NB4 (cell line): Measurements from ENCODE around the gene PTH2R.

Experiments
- CTCF ChIP-seq: IDR thresholded peaks from one replicate; pipeline ENCODE4 v1.5.1; 2012; ENCODE audit warnings: low read depth, low read length
- MAX ChIP-seq: IDR thresholded peaks from 2 replicates; pipeline ENCODE4 v1.6.1; 2011; ENCODE audit warnings: low read depth, low read length
- MYC ChIP-seq: IDR thresholded peaks from 2 replicates; pipeline ENCODE4 v1.6.1; 2011; ENCODE audit warnings: low read depth, low read length
- POLR2A ChIP-seq: IDR thresholded peaks from 2 replicates; pipeline ENCODE4 v1.6.1; 2011; ENCODE audit warnings: mild to moderate bottlenecking; ENCODE audit not compliant: insufficient read length; ENCODE audit errors: extremely low read depth

- TF ChIP-seq POLR2A (no peak), CTCF (no peak), MAX (no peak), MYC (no peak)
Observed at GRCh38 chr2:208413931-208414330, 7.3 kb downstream of the PTH2R start.
